Loucy (cell line): ENCODE data around the gene ALS2CL.

Source experiments
- H2AFZ ChIP-seq: fragments of 200-600 bp; sonication (generic); 2 replicates; pipeline ENCODE4 v1.6.0; 2016; ENCODE audit warnings: antibody characterized with exemption, mild to moderate bottlenecking, low read length, moderate library complexity
- H3F3A ChIP-seq: fragments of 200-600 bp; 2 replicates; pipeline ENCODE4 v1.6.0; 2016; ENCODE audit warnings: antibody characterized with exemption, low read depth, mild to moderate bottlenecking
- H3K27me3 ChIP-seq: fragments of 200-600 bp; sonication (generic); 2 replicates; pipeline ENCODE4 v1.6.1; 2014; ENCODE audit warnings: low read length, mild to moderate bottlenecking; ENCODE audit not compliant: insufficient read depth, poor library complexity, severe bottlenecking
- H3K36me3 ChIP-seq: fragments of 200-600 bp; sonication (generic); 2 replicates; pipeline ENCODE4 v1.6.1; 2016; ENCODE audit warnings: low read length; ENCODE audit not compliant: insufficient read depth
- H3K4me1 ChIP-seq: fragments of 200-600 bp; sonication (generic); 2 replicates; pipeline ENCODE4 v1.5.1; 2014; ENCODE audit warnings: low read length, mild to moderate bottlenecking; ENCODE audit not compliant: insufficient read depth, poor library complexity, severe bottlenecking
- H3K4me2 ChIP-seq: fragments of 200-600 bp; sonication (generic); 2 replicates; pipeline ENCODE4 v1.6.0; 2014; ENCODE audit warnings: antibody characterized with exemption, low read length, low read depth, mild to moderate bottlenecking; ENCODE audit not compliant: poor library complexity, severe bottlenecking
- H3K4me3 ChIP-seq: fragments of 200-600 bp; sonication (generic); 2 replicates; pipeline ENCODE4 v1.5.1; 2014; ENCODE audit warnings: low read length, mild to moderate bottlenecking, mixed read lengths; ENCODE audit not compliant: poor library complexity, severe bottlenecking
- H3K79me2 ChIP-seq: fragments of 200-600 bp; sonication (generic); 2 replicates; pipeline ENCODE4 v1.6.1; 2014; ENCODE audit warnings: low read length; ENCODE audit not compliant: insufficient read depth
- H3K9ac ChIP-seq: fragments of 200-600 bp; sonication (generic); 2 replicates; pipeline ENCODE4 v1.6.0; 2014; ENCODE audit warnings: mild to moderate bottlenecking, low read depth, low read length, moderate library complexity; ENCODE audit not compliant: poor library complexity, severe bottlenecking
- H3K9me2 ChIP-seq: fragments of 200-600 bp; sonication (generic); replicated peaks from 2 replicates; pipeline ENCODE4 v1.6.1; 2016; ENCODE audit warnings: low read depth, low read length, mixed read lengths
- H3K9me3 ChIP-seq: fragments of 200-600 bp; sonication (generic); 2 replicates; pipeline ENCODE4 v1.6.1; 2014; ENCODE audit warnings: mild to moderate bottlenecking, antibody characterized with exemption, low read length, low read depth; ENCODE audit not compliant: insufficient read depth
- H4K20me1 ChIP-seq: fragments of 200-600 bp; sonication (generic); 2 replicates; pipeline ENCODE4 v1.6.0; 2014; ENCODE audit warnings: antibody characterized with exemption, low read length, mild to moderate bottlenecking; ENCODE audit not compliant: insufficient read depth, poor library complexity, severe bottlenecking
- CTCF ChIP-seq: fragments of 200-600 bp; sonication (generic); conservative IDR thresholded peaks from 2 replicates; pipeline ENCODE4 v1.5.1; 2014; ENCODE audit warnings: mild to moderate bottlenecking, antibody characterized with exemption, low read length
- EZH2phosphoT487 ChIP-seq: fragments of 200-600 bp; IDR thresholded peaks from 2 replicates; pipeline ENCODE4 v1.6.1; 2018; ENCODE audit warnings: antibody characterized with exemption, mild to moderate bottlenecking, moderate library complexity, borderline replicate concordance

The ALS2CL gene

DNA sequence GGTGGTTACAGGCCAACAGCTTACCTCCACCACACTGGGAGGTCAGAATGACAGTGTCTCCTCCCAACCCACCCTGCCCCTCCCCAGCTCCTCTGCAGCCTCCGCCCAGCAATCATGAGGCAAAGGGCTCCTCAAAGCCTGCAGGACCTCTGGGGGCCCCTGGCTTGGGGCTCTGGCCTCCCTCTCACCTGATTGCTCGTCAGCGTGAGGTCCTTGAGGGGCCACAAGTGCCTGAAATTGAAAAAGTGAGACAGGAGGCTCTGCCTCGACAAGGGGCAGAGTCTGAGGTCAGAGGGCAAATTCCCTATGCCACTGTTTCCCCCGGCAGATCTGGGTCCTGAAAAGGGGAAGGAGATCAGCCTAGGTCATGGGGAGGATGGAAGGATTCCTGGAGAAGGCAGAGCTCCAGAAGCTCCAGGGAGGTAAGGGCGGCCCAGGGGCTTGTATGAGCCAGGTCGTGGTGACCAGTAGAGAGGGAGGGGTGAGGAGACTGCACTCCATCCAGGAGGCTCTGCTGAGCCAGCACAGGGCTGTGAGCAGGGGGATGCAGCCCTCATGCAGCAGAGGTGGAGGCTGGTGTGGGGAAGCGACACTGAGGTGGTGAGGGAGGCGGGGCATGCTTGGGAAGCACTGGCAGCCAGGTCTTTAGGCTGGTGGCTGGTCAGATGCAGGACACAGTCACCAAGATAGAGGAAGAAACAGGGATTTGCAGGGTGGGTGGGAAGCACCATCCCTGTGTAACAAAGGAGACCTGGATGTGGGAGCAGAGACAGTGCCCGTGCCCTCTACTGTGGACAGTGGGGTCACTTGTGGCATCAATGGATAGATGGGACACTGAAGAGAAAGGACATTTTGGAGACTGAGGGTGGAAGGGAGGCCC is 20.1 kb downstream of the ALS2CL start:
- Histone ChIP-seq H3K4me3 (no peak overlapping the region), H3K4me1 (no peaks in the 10 kb centered on the region), H3K9me3 (no peaks in the 10 kb centered on the region), H3K36me3 (no peaks in the 10 kb centered on the region), H2AFZ (no peak overlapping the region), H3K9ac (no peak overlapping the region), H3K9me2 (no peaks in the 10 kb centered on the region), H3K4me2 (no peak overlapping the region), H3K79me2 (no peaks in the 10 kb centered on the region), H4K20me1 (no peaks in the 10 kb centered on the region), H3F3A (no peaks in the 10 kb centered on the region), H3K27me3 (no peaks in the 10 kb centered on the region)
- no peak for TF ChIP-seq CTCF
- TF ChIP-seq EZH2phosphoT487: no peak

GRCh38 chr3:46672349-46672695 is 21.2 kb downstream of the ALS2CL start:
- Histone ChIP-seq H3K4me1 (no peaks in the 10 kb centered on the region), H3K9me2 (no peaks in the 10 kb centered on the region), H3K9me3 (no peaks in the 10 kb centered on the region), H4K20me1 (no peaks in the 10 kb centered on the region), H2AFZ (no peak overlapping the region), H3K4me2 (no peak overlapping the region), H3K36me3 (no peaks in the 10 kb centered on the region), H3K27me3 (no peaks in the 10 kb centered on the region), H3K4me3 (no peak overlapping the region), H3F3A (no peaks in the 10 kb centered on the region), H3K9ac (no peak overlapping the region), H3K79me2 (no peaks in the 10 kb centered on the region)
- TF ChIP-seq EZH2phosphoT487 (no peak), CTCF (no peak)

- Histone ChIP-seq H2AFZ (no peak overlapping the region), H3K4me2 (no peak overlapping the region), H3F3A (no peaks in the 10 kb centered on the region), H4K20me1 (no peaks in the 10 kb centered on the region), H3K9me2 (no peaks in the 10 kb centered on the region), H3K9ac (no peak overlapping the region), H3K9me3 (no peaks in the 10 kb centered on the region), H3K36me3 (no peaks in the 10 kb centered on the region), H3K4me1 (no peaks in the 10 kb centered on the region), H3K4me3 (no peak overlapping the region), H3K27me3 (no peaks in the 10 kb centered on the region), H3K79me2 (no peaks in the 10 kb centered on the region)
- TF ChIP-seq EZH2phosphoT487 (no peak), CTCF (no peak)
Measured at GRCh38 chr3:46671541-46672348, 21.7 kb downstream of the ALS2CL start.
